Endodermal cell (in vitro differentiated cells): ENCODE data around the gene FTO. TPM values are rescaled to one million over a fixed set of nuclear protein-coding genes. Genes with fewer than 3 reads are reported as not detected.
A peak's percentile ranks its signal among the peaks of the same experiment; 100 is the strongest.

ENCODE experiments used
- DNase-seq: peaks from one replicate; pipeline ENCODE4 v3.0.0-alpha.2; 2017
- H3K27ac ChIP-seq: 2 replicates; pipeline ENCODE4 v1.5.1; 2013; ENCODE audit warnings: mild to moderate bottlenecking, low read depth, low read length, moderate library complexity
- H3K27me3 ChIP-seq: 2 replicates; pipeline ENCODE4 v1.6.1; 2013; ENCODE audit warnings: mild to moderate bottlenecking, low read length, moderate library complexity; ENCODE audit not compliant: insufficient read depth, control insufficient read depth, poor library complexity, severe bottlenecking
- H3K36me3 ChIP-seq: 2 replicates; pipeline ENCODE4 v1.7.0; 2013; ENCODE audit warnings: mild to moderate bottlenecking, low read length, moderate library complexity; ENCODE audit not compliant: control insufficient read depth, insufficient read depth
- H3K4me1 ChIP-seq: one replicate; pipeline ENCODE4 v1.7.0; 2013; ENCODE audit warnings: low read length; ENCODE audit not compliant: control insufficient read depth, insufficient read depth
- H3K4me3 ChIP-seq: 2 replicates; pipeline ENCODE4 v1.5.1; 2013; ENCODE audit warnings: mild to moderate bottlenecking, low read length, moderate library complexity
- H3K9ac ChIP-seq: 2 replicates; pipeline ENCODE4 v1.6.1; 2013; ENCODE audit warnings: mild to moderate bottlenecking, low read length, moderate library complexity; ENCODE audit not compliant: poor library complexity, severe bottlenecking; ENCODE audit errors: extremely low read depth
- H3K9me3 ChIP-seq: 2 replicates; pipeline ENCODE4 v1.6.1; 2013; ENCODE audit warnings: mild to moderate bottlenecking, low read length, moderate library complexity; ENCODE audit not compliant: control insufficient read depth
- H3K27ac Mint-ChIP-seq: 2 replicates; pipeline ENCODE4 v1.8.0; 2020; ENCODE audit warnings: mixed read lengths
- H3K27me3 Mint-ChIP-seq: 2 replicates; pipeline ENCODE4 v1.8.0; 2021; ENCODE audit warnings: mild to moderate bottlenecking, mixed read lengths; ENCODE audit not compliant: insufficient read depth
- H3K36me3 Mint-ChIP-seq: 2 replicates; pipeline ENCODE4 v1.8.0; 2020; ENCODE audit warnings: low read depth, mixed read lengths
- H3K4me1 Mint-ChIP-seq: 2 replicates; pipeline ENCODE4 v1.8.0; 2020; ENCODE audit warnings: mixed read lengths
- H3K4me3 Mint-ChIP-seq: 2 replicates; pipeline ENCODE4 v1.8.0; 2020; ENCODE audit warnings: mild to moderate bottlenecking, moderate library complexity, mixed read lengths
- H3K9me3 Mint-ChIP-seq: 2 replicates; pipeline ENCODE4 v1.8.0; 2020; ENCODE audit warnings: mild to moderate bottlenecking, mixed read lengths
- WGBS, 2 experiments: methylation state at CpG; one replicate each; pipeline versions ENCODE4 v1.1.5 to v1.1.7; 2013; ENCODE audit warnings: missing lambda C conversion rate in 2 of 2, mixed read lengths in 1 of 2; ENCODE audit not compliant: insufficient coverage in 1 of 2, insufficient read length in 1 of 2; 5-methylcytosine and 5-hydroxymethylcytosine counted together
- total RNA-seq, 2 donors: library from RNA; stranded (reverse); fragmentation: NEBNext Ultra II Directional in 1 of 2; extraction: Animal tissue kit (Norgen Biotek cat#: 25700) in 1 of 2; gene quantifications; 2 replicates in 1 of 2; 3 replicates in 1 of 2; pipeline ENCODE4 v1.2.1, GENCODE V29; 2021
- TF ChIP-seq, protein P1 (sequence below): fragments of 200-600 bp; sonication (generic); conservative IDR thresholded peaks from 2 replicates; pipeline ENCODE4 v1.5.0; 2021; ENCODE audit warnings: antibody characterized with exemption, mild to moderate bottlenecking

Gene FTO
- total RNA-seq, 2 donors from 2014 or later = 80.3 to 102 TPM

DNA sequence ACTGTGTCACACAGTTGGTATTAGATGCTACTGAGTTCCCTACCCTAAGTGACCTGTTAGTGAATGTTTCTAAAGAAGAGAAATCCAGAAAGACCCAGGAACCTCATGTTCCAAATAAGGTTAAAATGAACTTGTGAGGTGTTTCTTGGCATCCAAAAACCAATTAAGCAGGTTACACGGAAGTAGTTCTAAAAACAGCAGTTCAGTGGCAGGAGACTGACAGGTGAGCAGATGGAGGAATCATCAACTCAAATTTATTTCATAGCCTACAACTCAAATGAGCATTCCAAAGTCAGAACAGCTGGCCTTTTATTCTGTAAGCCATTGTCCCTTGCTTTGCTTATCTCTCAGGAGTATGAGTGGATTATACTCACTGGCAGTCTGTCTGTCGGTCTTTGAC, 394.3 kb downstream of the FTO start:
- H3K4me3 ChIP-seq = peak overlapping the region; percentile 33
- no peaks in the 10 kb centered on the region for H3K36me3 ChIP-seq
- 81% methylated on average over 2 of the region's 2 CpGs; no CpG with 5 or more reads in 1 of the 2 experiments for WGBS, 2 experiments
- Mint-ChIP-seq H3K27ac (no peak overlapping the region), H3K27me3 (no peaks in the 10 kb centered on the region), H3K4me3 (no peak overlapping the region), H3K4me1 (peaks cover 23% of the 10 kb centered on the region), H3K9me3 (peaks cover 8% of the 10 kb centered on the region), H3K36me3 (no peaks in the 10 kb centered on the region)
- H3K9ac ChIP-seq = no peak overlapping the region
- DNase-seq = no peak
- no peaks in the 10 kb centered on the region for H3K27me3 ChIP-seq
- no peak overlapping the region for H3K27ac ChIP-seq
- TF ChIP-seq, protein P1, sequence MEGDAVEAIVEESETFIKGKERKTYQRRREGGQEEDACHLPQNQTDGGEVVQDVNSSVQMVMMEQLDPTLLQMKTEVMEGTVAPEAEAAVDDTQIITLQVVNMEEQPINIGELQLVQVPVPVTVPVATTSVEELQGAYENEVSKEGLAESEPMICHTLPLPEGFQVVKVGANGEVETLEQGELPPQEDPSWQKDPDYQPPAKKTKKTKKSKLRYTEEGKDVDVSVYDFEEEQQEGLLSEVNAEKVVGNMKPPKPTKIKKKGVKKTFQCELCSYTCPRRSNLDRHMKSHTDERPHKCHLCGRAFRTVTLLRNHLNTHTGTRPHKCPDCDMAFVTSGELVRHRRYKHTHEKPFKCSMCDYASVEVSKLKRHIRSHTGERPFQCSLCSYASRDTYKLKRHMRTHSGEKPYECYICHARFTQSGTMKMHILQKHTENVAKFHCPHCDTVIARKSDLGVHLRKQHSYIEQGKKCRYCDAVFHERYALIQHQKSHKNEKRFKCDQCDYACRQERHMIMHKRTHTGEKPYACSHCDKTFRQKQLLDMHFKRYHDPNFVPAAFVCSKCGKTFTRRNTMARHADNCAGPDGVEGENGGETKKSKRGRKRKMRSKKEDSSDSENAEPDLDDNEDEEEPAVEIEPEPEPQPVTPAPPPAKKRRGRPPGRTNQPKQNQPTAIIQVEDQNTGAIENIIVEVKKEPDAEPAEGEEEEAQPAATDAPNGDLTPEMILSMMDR = no peak
- peaks cover 13% of the 10 kb centered on the region for H3K4me1 ChIP-seq
- peaks cover 18% of the 10 kb centered on the region for H3K9me3 ChIP-seq

DNA sequence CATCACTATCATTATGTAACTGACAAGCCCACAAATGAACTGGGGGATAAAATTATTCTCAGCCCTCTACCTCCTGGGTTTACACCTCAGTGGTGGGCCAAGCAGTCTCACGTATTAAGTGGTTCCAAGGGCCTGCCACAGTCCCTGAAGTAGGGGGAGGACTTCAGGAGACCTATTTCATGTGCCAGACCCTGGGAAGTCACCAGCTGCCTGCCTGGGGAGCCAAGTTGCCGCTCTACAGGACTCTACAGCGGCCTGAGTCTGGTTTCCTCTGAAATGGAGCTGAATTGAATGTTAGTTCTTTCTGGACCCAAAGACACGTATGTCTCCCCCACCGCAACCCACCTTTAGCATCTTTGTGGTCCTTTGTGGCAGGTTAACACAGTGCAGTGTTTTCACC, 395.7 kb downstream of the FTO start:
- Mint-ChIP-seq H3K9me3 (peaks cover 8% of the 10 kb centered on the region), H3K27ac (no peak overlapping the region), H3K4me1 (peaks cover 28% of the 10 kb centered on the region), H3K4me3 (no peak overlapping the region), H3K27me3 (no peaks in the 10 kb centered on the region), H3K36me3 (no peaks in the 10 kb centered on the region)
- 78 to 100% methylated on average over 2 to 5 of the region's 5 CpGs for WGBS, 2 experiments
- TF ChIP-seq, protein P1 = no peak
- no peak overlapping the region for H3K27ac ChIP-seq
- H3K9ac ChIP-seq = no peak overlapping the region
- H3K4me3 ChIP-seq = no peak overlapping the region
- H3K36me3 ChIP-seq = no peaks in the 10 kb centered on the region
- no peaks in the 10 kb centered on the region for H3K27me3 ChIP-seq
- no peak for DNase-seq
- peaks cover 13% of the 10 kb centered on the region for H3K4me1 ChIP-seq
- H3K9me3 ChIP-seq = peaks cover 18% of the 10 kb centered on the region

DNA sequence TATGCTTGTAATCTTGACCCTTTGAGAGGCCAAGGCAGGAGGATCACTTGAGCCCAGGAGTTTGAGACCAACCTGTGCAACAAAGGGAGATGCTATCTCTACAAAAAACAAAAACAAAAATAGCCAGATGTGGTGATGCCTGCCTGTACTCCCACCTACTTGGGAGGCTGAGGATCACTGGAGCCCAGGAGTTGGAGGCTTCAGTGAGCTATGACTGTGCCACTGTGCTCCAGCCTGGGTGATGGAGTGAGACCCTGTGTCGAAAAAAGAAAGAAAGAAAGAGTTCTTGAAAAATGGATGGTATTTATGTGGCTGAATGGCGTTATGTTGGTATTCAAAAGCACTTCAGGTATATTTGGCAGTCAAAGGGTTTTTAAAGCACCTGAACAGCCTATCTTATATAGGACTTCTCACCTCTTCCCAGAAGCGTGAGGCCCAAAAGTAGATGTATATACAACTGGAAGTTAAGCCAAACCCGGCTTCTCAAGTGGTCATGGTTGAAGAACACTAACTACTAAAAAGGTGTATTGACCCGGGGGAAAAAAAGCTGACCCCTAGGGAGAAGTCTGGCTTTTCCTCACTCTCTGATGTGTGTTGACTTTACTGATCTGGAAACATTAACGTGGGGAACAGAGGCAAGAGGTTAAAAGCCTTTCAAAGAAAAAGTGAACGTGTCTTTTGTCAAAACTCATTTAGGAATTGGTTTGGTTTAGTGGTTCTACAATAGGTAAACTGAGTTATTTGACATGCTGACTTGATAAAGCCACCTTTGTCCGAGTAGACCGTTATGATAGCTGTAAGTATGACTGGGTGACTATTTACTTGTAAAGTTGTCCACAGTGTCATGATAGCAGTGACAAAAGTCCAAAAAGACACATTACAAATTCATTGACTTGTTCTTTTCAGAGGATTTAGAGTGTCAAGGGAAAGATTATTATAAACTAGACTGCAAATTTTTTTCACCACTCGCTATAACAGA, 399.2 kb downstream of the FTO start:
- Mint-ChIP-seq H3K27me3 (no peaks in the 10 kb centered on the region), H3K9me3 (peaks cover 6% of the 10 kb centered on the region)

More for the DNA sequence above, 399.2 kb downstream of the FTO start:
- TF ChIP-seq, protein P1 = no peak
- Mint-ChIP-seq H3K4me1 (peaks cover 29% of the 10 kb centered on the region), H3K27ac (no peak overlapping the region), H3K36me3 (no peaks in the 10 kb centered on the region), H3K4me3 (no peak overlapping the region)
- no peaks in the 10 kb centered on the region for H3K27me3 ChIP-seq
- peaks cover 12% of the 10 kb centered on the region for H3K4me1 ChIP-seq
- no peaks in the 10 kb centered on the region for H3K36me3 ChIP-seq
- H3K27ac ChIP-seq = no peak overlapping the region
- H3K4me3 ChIP-seq = peak overlapping the region; percentile 19
- H3K9ac ChIP-seq = no peak overlapping the region
- WGBS, 2 experiments = 89 to 91% methylated on average over 4 to 10 of the region's 10 CpGs
- DNase-seq = no peak
- H3K9me3 ChIP-seq = peaks cover 9% of the 10 kb centered on the region
